H1 (cell line): ENCODE results near the gene CHST8. TPM values are rescaled to one million over a fixed set of nuclear protein-coding genes. Genes with fewer than 3 reads are reported as not detected.

ENCODE experiments used
- ATF2 ChIP-seq: IDR thresholded peaks from 2 replicates; pipeline ENCODE4 v1.6.1; 2012; ENCODE audit warnings: low read length, inconsistent platforms
- TEAD4 ChIP-seq: IDR thresholded peaks from 2 replicates; pipeline ENCODE4 v1.6.1; 2012; ENCODE audit warnings: low read depth, low read length, inconsistent platforms, mixed read lengths
- YY1 ChIP-seq: IDR thresholded peaks from 2 replicates; pipeline ENCODE4 v1.6.1; 2011; ENCODE audit warnings: low read depth, mild to moderate bottlenecking, low read length
- ZNF274 ChIP-seq: IDR thresholded peaks from 2 replicates; pipeline ENCODE4 v1.7.0; 2012; ENCODE audit warnings: low read length, borderline replicate concordance; ENCODE audit errors: extremely low read depth
- polyA plus RNA-seq, 7 experiments: library from polyadenylated mRNA; depleted of rRNA in 3 of 7; stranded (reverse) in 5 of 7; unstranded in 2 of 7; fragments of >200 nt in 5 of 7; fragments of 200-250 nt in 2 of 7; gene quantifications; 1 replicate in 5 of 7; 2 replicates in 1 of 7; 4 replicates in 1 of 7; pipeline versions ENCODE4 v1.2.1 to v1.2.3, GENCODE V29; 2011 to 2013; ENCODE audit warnings: missing spikeins in 2 of 7, mixed read lengths in 2 of 7
- total RNA-seq: library from RNA; stranded (reverse); fragmentation: NEBNext Ultra II Directional; extraction: Animal tissue kit (Norgen Biotek cat#: 25700); gene quantifications from 2 replicates; pipeline ENCODE4 v1.2.1, GENCODE V29; 2021
- TF ChIP-seq, protein P1 (sequence below): IDR thresholded peaks from 2 replicates; pipeline ENCODE4 v1.6.1; 2012; ENCODE audit warnings: inconsistent platforms

The CHST8 gene
- total and polyA plus RNA-seq, 2 of the 8 experiments (the other 6 are each of a cell fraction or from before 2014, with no cell fraction given): 10.8 to 28.2 TPM

GRCh38 chr19:33754361-33754760 lies 132.6 kb downstream of the CHST8 start (continued):
- TF ChIP-seq, protein P1, sequence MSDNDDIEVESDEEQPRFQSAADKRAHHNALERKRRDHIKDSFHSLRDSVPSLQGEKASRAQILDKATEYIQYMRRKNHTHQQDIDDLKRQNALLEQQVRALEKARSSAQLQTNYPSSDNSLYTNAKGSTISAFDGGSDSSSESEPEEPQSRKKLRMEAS: no peak
- TF ChIP-seq TEAD4 (no peak), ATF2 (no peak), ZNF274 (no peak), YY1 (no peak)
